GM10266 (cell line): ENCODE data around the gene SLC2A9.

ENCODE experiments used
- DNase-seq: peaks from one replicate; pipeline ENCODE4 v3.0.0; 2012; ENCODE audit errors: extremely low spot score
- TF ChIP-seq, protein P1 (sequence below): IDR thresholded peaks from 2 replicates; pipeline ENCODE4 v1.5.1; 2012; ENCODE audit warnings: mild to moderate bottlenecking, low read depth; ENCODE audit not compliant: control insufficient read depth, insufficient read depth; ENCODE audit errors: missing control alignments

The SLC2A9 gene

DNA sequence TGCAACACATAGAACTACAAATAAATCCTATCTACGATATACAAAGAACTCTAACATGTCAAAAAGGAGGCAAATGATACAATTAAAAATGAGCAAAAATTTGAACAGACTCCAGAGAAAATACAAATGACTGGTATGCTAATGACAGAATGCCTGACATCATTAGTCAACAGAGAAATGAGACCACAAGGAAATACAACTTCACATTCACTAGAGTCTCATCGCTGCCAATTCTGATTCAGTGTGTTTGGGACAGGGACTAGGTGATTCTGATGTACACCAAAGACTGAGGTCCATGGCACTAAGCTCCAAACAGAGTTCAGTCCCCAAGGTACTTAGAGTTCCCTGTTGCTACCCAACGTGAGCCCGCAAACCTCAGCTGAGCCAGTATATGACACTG, 23.4 kb downstream of the SLC2A9 start:
- DNase-seq = no peak
- TF ChIP-seq, protein P1, sequence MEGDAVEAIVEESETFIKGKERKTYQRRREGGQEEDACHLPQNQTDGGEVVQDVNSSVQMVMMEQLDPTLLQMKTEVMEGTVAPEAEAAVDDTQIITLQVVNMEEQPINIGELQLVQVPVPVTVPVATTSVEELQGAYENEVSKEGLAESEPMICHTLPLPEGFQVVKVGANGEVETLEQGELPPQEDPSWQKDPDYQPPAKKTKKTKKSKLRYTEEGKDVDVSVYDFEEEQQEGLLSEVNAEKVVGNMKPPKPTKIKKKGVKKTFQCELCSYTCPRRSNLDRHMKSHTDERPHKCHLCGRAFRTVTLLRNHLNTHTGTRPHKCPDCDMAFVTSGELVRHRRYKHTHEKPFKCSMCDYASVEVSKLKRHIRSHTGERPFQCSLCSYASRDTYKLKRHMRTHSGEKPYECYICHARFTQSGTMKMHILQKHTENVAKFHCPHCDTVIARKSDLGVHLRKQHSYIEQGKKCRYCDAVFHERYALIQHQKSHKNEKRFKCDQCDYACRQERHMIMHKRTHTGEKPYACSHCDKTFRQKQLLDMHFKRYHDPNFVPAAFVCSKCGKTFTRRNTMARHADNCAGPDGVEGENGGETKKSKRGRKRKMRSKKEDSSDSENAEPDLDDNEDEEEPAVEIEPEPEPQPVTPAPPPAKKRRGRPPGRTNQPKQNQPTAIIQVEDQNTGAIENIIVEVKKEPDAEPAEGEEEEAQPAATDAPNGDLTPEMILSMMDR = no peak

DNA sequence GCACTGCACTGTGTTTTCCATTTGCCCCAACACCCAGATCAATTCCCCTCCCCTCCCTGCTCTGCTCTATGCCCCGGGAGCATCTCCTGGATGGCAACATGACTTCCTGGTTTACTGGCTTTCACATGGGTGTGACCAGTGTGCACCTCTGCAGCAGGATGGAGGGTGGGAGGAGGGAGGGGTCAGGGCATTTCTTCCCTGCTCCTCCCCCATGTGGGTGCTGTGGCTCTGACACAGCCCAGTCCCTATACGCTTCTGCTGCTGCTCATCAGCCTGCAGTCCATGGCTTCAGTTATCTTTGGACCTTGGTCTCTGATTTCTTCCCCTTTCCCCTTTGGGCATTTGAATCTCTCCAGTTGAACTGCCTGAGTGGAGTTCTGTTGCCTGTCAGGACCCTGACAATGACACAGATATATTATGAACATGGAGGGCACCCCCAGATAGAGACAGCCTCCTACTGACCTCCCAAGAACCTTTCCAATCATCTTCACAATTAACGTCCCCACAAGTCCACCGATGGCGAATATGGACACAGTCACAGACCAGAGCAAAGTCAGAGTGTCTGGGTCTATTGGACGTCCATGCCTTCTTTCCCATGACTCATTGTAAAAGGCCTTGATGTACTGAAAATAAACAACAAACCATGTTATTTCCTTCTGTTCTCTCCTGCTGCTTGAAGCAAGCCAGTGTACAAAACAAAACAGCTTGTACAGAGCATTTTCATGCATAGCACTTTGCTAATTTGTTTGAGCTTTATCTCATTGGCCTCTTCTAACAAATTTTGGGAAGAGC, 24.8 kb downstream of the SLC2A9 start:
- DNase-seq = no peak
- TF ChIP-seq, protein P1 = no peak

DNA sequence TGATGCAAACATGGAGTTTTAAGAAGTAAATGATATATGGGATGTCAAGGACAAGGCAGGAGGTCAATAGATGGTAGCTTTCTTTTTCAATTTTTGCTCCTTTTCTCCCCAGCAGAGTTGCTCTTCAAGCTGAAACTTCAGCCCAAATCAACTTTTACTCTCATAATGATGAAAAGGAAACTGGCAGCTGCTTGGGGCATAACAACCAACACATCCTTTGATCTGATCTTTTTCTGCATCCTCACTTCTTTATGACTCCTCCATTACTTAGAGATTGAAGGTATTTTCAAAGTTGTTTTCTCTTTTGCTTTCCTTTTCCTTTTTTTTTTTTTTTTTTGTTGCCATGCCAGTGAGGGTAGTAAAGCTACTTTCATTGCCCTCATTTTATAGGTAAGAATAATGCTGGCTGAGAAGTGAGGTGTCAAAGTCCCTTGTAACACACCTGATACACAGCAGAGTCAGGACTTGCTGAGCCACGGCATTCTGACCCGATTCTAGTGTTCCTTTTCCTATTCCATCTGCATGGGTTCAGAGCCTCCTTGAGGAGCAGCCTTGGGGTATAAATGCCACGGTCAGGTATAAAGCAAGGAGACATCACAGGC, 26.9 kb downstream of the SLC2A9 start:
- DNase-seq = no peak
- TF ChIP-seq, protein P1 = no peak

DNA sequence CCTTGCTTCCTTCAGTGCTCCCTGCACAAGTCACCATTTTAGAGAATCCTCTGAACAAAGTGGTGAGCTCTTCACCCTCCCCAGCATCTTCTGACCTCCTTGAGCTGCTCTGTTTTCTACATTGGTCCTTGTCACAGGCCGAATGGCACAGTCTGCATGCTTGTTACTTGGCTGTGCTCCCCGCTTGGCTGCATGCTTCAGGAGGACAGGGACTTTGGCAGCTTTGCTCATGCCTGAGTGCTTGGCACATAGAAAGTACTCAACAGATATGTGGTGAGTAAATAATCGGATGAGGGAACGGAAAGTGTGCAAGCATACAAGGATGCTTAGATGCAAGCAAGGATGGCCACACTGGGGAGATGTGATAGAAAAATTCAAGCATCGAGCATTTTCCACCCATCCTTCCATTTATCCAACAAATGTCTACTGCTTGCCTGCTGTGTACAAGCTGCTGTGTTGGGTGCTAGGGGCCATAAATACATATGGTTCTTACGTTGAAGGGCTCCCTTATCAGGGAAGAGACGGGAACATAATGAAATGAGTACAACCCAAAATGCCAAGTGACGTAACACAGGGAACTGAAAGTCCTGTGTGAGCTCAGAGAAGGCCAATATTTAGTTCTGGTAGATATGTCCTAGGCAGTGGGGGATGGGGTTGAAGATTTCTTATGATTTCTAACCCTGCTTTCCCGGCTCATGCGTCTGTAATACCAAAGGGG, 31.2 kb downstream of the SLC2A9 start:
- DNase-seq = no peak
- TF ChIP-seq, protein P1 = no peak

DNA sequence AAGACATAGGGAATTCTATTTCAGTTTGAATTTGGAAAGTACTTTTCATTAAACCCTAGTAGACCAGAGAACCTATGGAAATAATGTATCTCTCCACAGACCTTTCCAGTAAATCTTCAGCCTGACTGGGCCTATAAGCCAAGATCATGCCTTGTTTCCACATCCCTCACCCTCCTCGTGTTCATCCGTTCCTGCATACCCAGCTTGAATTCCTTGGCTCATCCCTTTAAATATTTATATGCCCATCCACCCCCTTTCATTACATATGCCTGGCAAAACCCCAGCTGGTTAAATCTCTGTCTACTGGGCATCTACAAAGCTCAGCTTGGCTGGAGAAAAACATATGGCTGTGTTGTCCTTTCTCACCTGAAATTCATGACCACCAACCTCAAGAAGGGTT, 32.4 kb downstream of the SLC2A9 start:
- TF ChIP-seq, protein P1 = no peak
- DNase-seq = no peak

DNA sequence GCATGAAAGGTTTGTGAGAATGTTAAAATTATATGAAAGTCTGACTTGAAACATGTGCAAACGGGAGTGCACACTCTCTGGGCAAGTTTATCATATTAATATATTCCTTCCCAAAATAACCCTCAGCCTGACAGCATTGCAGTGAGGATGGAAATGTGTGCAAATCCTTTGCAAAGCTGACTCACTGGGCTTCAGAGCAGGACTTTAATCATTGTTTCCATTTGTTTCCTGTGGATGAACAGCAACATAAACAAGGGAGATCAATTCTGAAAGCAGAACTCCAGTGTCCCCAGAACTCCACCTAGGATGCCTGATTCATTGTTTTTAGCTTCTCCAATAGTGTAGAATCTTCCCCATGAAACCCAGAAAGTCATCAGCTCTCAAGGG, 32.9 kb downstream of the SLC2A9 start:
- DNase-seq = no peak

More for the DNA sequence above, 32.9 kb downstream of the SLC2A9 start:
- TF ChIP-seq, protein P1 = no peak
